Pancreas (tissue), 10 donors: ENCODE results near the gene CTTNBP2. TPM values are rescaled to one million over a fixed set of nuclear protein-coding genes. Genes with fewer than 3 reads are reported as not detected.
A peak's percentile ranks its signal among the peaks of the same experiment; 100 is the strongest.

Experiments used
- ATAC-seq, 4 donors: fragments of 200-7000 bp; cut with Tn5 transposase; one replicate each; pipeline versions ENCODE4 v1.8.0 to v1.9.1; 2020; ENCODE audit warnings: mild to moderate bottlenecking in 4 of 4, moderate library complexity in 4 of 4
- DNase-seq, 6 donors: peaks; one replicate each; pipeline ENCODE4 v3.0.0-alpha.2; 2020
- FAIRE-seq: peaks from 2 replicates; lab custom pipeline; 2012; peaks lifted over from hg19 to GRCh38; lab: Jason Lieb, UNC
- H3K27ac ChIP-seq, 4 donors: fragments of 200-600 bp; sonication (generic); 1 replicate in 3 of 4; 2 replicates in 1 of 4; pipeline versions ENCODE4 v1.5.0 to v1.8.0; 2020
- H3K27me3 ChIP-seq, 4 donors: fragments of 200-600 bp; one replicate each; pipeline ENCODE4 v1.8.0; 2021
- H3K36me3 ChIP-seq, 3 donors: fragments of 200-600 bp; sonication (generic) in 1 of 3; one replicate each; pipeline versions ENCODE4 v1.5.0 to v1.8.0; 2020 to 2021
- H3K4me1 ChIP-seq, 3 donors: fragments of 200-600 bp; one replicate each; pipeline ENCODE4 v1.8.0; 2021
- H3K4me3 ChIP-seq, 4 donors: fragments of 200-600 bp; sonication (generic) in 2 of 4; one replicate each; pipeline versions ENCODE4 v1.5.0 to v1.8.0; 2020 to 2021
- H3K9me3 ChIP-seq, 4 donors: fragments of 200-600 bp; one replicate each; pipeline ENCODE4 v1.8.0; 2021
- WGBS, 2 donors: extraction: QIAGEN DNeasy Blood & Tissue Kit; methylation state at CpG; one replicate each; pipeline ENCODE4 v1.1.7; 2013; 5-methylcytosine and 5-hydroxymethylcytosine counted together
- intact Hi-C, 3 donors: fragments of 100-400 bp; cut with DNase I; formaldehyde crosslinking; loops; one replicate each; pipeline versions ENCODE4 v1.11.1 to v1.14.2; 2022
- polyA plus RNA-seq, 2 donors: library from polyadenylated mRNA; stranded (reverse); fragments of 200-250 nt; gene quantifications; one replicate each; pipeline ENCODE4 v1.2.3, GENCODE V29; 2013
- total RNA-seq, 6 donors: library from RNA; stranded (reverse); fragmentation: NEBNext Ultra II Directional in 4 of 6; extraction: Animal tissue kit (Norgen Biotek cat#: 25700) in 4 of 6; gene quantifications; one replicate each; pipeline versions ENCODE4 v1.2.1 to v1.2.4, GENCODE V29; 2021 to 2023
- TF ChIP-seq, protein P1 (sequence below), 4 donors: fragments of 200-600 bp; sonication (generic) in 3 of 4; IDR thresholded peaks; one replicate each; pipeline versions ENCODE4 v1.5.0 to v1.8.0; 2021; ENCODE audit warnings: antibody characterized with exemption in 4 of 4
- donor health status: healthy with polysubstance abuse.
- donor health status: DM: no; HTN: no; CAD: no; lungs with moderate emphysema.
- donor health status: DM: no; HTN: no; CAD: no.
- donor health status: control.
- donor health status: control.
- donor health status: Bipolar disorder and iron deficiency.
- donor health status: DM: yes; HTN: yes; CAD: no.
- donor health status: DM: no; HTN: no; CAD: no.
- donor health status: DM: no; HTN: no; CAD: no.
- donor health status: DM: yes; HTN: yes; CAD: no.

Gene CTTNBP2
- total and polyA plus RNA-seq, 8 donors, result 4.8 to 15.4 (median 10.5) TPM

GRCh38 chr7:117682681-117683385, 190.4 kb downstream of the CTTNBP2 start:
- TF ChIP-seq, protein P1, sequence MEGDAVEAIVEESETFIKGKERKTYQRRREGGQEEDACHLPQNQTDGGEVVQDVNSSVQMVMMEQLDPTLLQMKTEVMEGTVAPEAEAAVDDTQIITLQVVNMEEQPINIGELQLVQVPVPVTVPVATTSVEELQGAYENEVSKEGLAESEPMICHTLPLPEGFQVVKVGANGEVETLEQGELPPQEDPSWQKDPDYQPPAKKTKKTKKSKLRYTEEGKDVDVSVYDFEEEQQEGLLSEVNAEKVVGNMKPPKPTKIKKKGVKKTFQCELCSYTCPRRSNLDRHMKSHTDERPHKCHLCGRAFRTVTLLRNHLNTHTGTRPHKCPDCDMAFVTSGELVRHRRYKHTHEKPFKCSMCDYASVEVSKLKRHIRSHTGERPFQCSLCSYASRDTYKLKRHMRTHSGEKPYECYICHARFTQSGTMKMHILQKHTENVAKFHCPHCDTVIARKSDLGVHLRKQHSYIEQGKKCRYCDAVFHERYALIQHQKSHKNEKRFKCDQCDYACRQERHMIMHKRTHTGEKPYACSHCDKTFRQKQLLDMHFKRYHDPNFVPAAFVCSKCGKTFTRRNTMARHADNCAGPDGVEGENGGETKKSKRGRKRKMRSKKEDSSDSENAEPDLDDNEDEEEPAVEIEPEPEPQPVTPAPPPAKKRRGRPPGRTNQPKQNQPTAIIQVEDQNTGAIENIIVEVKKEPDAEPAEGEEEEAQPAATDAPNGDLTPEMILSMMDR (IDR thresholded peaks at IDR 0.05), result no peak
- ATAC-seq (peak; percentile 25 to 56 (median 40)), FAIRE-seq (peak; percentile 39), DNase-seq (no peak)
- 44 to 59% methylated on average over 5 of the region's 5 CpGs for WGBS, 2 donors
- H3K27me3 ChIP-seq, result no peaks in the 10 kb centered on the region
- H3K27ac ChIP-seq, result peak overlapping the region in 1 of 4 donors; percentile 17
- no peaks in the 10 kb centered on the region for H3K36me3 ChIP-seq
- H3K9me3 ChIP-seq, result no peaks in the 10 kb centered on the region
- intact Hi-C loops, result no loop called here
- H3K4me3 ChIP-seq, result no peak overlapping the region
- H3K4me1 ChIP-seq, result peaks cover 0 to 5% (median 0%) of the 10 kb centered on the region in 3 donors

DNA sequence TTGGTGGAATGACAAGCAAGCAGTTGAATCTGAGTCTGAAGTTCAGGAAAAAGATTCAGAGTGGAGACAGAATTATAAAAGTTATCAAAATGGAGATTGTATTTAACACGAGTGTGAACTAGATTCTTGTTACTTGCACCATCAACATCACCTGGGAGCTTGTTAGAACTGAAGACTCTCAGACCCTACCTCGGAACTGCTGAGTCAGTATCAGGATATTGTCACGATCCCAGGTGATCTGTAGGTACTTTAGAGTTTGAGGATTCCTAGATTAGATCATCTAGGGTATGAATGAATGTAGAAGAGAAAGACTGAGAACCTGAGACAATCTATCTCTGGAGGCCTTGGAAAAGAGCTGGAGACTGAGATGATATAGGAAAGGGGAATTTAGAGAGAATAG, 194.1 kb downstream of the CTTNBP2 start:
- intact Hi-C loops, result no loop called here
- Histone ChIP-seq H3K4me3 (no peak overlapping the region), H3K27me3 (no peaks in the 10 kb centered on the region), H3K9me3 (no peaks in the 10 kb centered on the region), H3K36me3 (no peaks in the 10 kb centered on the region), H3K27ac (no peak overlapping the region), H3K4me1 (peaks cover 0 to 5% (median 0%) of the 10 kb centered on the region in 3 donors)
- no peak for ATAC-seq
- DNase-seq, result no peak
- TF ChIP-seq, protein P1 (IDR thresholded peaks at IDR 0.05), result no peak
- WGBS, 2 donors, result 51 to 64% methylated on average over 3 of the region's 3 CpGs
- no peak for FAIRE-seq

GRCh38 chr7:117675497-117676435, 197.5 kb downstream of the CTTNBP2 start:
- Histone ChIP-seq H3K4me3 (no peak overlapping the region), H3K4me1 (peaks cover 0 to 7% (median 0%) of the 10 kb centered on the region in 3 donors), H3K27me3 (no peaks in the 10 kb centered on the region), H3K36me3 (no peaks in the 10 kb centered on the region), H3K27ac (no peak overlapping the region), H3K9me3 (no peaks in the 10 kb centered on the region)
- 41 to 51% methylated on average over 3 of the region's 3 CpGs for WGBS, 2 donors
- no peak for DNase-seq
- ATAC-seq, result no peak
- TF ChIP-seq, protein P1 (IDR thresholded peaks at IDR 0.05), result no peak
- no peak for FAIRE-seq
- intact Hi-C loops, result no loop called here

GRCh38 chr7:117674617-117675016, 198.6 kb downstream of the CTTNBP2 start:
- Histone ChIP-seq H3K9me3 (no peaks in the 10 kb centered on the region), H3K36me3 (no peaks in the 10 kb centered on the region), H3K4me1 (peaks cover 0 to 7% (median 0%) of the 10 kb centered on the region in 3 donors), H3K4me3 (no peak overlapping the region), H3K27ac (no peak overlapping the region), H3K27me3 (no peaks in the 10 kb centered on the region)
- DNase-seq (no peak), FAIRE-seq (no peak), ATAC-seq (no peak)
- 3 to 7% methylated on average over 3 of the region's 3 CpGs for WGBS, 2 donors
- intact Hi-C loops, result no loop called here
- TF ChIP-seq, protein P1 (IDR thresholded peaks at IDR 0.05), result no peak
